ENCODE measurements around the gene IER5.
"Not testable (repeated sequence)": the region's sequence is repeated elsewhere in the genome, so short reads cannot be mapped to it uniquely, and the experiment has no call there.

The IER5 gene

DNA sequence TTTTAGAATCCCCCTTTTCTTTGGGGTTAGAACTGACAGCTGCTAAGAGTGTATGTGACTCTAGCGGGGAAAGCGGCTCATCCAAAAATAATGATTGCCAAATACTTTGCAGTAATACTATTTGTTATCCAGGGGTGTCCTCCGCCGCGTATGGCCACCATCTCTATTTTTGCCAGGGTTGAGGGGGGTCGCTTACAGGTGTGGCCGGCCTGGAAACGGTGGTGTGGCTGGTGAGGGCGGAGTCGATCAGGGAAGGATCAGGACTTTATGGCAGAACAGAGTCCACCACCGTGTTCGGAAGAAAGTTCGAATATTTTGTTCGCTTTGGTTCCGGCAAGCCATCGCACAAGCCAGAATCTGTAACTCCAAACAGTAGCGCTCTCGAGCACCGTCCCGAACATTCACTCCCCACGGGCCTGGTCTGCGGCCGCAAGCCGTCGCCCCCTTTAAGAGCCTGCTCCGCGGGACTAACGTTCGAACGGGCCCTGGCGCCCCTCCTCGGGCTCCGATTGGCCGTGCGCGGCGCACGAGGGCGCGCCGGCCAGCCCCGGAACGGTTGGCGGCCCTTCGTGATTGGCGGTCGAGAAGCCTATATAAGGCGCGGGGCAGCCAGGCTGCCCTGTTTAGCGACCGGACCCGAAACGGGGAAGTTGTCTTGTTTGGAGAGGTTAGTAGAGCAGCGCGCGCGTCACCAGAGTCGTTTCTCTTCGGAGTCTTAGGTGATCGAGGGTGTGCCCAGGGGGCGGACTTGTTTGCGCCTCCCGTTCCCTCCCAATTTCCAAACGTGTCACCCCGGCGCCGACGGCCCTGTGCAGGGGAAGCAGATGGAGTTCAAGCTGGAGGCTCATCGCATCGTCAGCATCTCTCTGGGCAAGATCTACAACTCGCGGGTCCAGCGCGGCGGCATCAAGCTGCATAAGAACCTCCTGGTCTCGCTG, at the start of gene IER5:
Gene IER5 (plus strand): TSS at position 622 of the 938 bp plus-strand sequence. CDS start 203 bp downstream, at position 825.
- H3K36me3 Mint-ChIP-seq (ENCODE audit: low read depth) = peaks cover 41% of the 10 kb centered on the region
- no peaks in the 10 kb centered on the region for H3K9me3 Mint-ChIP-seq
- peak; percentile 97 for DNase-seq
- no peaks in the 10 kb centered on the region for H3K27me3 Mint-ChIP-seq
- peak within 1 kb of the TSS; percentile 99 for H3K27ac Mint-ChIP-seq
- H3K4me3 Mint-ChIP-seq = peak within 1 kb of the TSS; percentile 99
- peaks cover 49% of the 10 kb centered on the region for H3K4me1 Mint-ChIP-seq (ENCODE audit: low read depth)

DNA sequence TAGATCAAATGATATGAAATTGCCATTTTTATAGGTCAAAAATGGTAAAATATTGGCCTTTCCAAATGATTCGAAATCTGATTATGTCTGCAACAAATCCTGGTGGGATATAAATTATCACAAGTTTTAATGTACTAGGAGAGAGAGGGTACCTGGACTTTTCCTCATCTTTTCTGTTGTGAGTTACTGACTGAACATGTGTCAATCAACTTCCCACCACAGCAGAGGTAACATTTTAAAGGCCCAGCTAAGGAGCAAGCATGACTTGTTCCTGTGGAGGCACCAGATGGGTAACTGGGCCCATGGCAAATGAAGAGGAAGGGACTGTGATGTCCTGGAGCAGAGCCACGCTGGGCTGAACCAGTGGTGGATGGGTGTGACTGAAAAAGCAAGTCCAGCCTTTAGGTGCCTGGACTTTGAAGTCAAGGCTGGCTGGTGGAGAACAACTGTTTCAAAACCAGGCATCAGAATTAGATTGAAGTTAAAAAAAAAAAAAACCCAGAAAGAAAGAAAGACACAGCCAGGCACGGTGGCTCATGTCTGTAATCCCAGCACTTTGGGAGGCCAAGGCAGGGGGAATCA, 48.1 kb upstream of the IER5 start:
- Mint-ChIP-seq H3K4me1 (ENCODE audit: low read depth) (peaks cover 80% of the 10 kb centered on the region), H3K4me3 (no peak overlapping the region), H3K36me3 (ENCODE audit: low read depth) (peaks cover 36% of the 10 kb centered on the region), H3K9me3 (no peaks in the 10 kb centered on the region), H3K27me3 (no peaks in the 10 kb centered on the region), H3K27ac (peak overlapping the region; percentile 50)
- DNase-seq = no peak

DNA sequence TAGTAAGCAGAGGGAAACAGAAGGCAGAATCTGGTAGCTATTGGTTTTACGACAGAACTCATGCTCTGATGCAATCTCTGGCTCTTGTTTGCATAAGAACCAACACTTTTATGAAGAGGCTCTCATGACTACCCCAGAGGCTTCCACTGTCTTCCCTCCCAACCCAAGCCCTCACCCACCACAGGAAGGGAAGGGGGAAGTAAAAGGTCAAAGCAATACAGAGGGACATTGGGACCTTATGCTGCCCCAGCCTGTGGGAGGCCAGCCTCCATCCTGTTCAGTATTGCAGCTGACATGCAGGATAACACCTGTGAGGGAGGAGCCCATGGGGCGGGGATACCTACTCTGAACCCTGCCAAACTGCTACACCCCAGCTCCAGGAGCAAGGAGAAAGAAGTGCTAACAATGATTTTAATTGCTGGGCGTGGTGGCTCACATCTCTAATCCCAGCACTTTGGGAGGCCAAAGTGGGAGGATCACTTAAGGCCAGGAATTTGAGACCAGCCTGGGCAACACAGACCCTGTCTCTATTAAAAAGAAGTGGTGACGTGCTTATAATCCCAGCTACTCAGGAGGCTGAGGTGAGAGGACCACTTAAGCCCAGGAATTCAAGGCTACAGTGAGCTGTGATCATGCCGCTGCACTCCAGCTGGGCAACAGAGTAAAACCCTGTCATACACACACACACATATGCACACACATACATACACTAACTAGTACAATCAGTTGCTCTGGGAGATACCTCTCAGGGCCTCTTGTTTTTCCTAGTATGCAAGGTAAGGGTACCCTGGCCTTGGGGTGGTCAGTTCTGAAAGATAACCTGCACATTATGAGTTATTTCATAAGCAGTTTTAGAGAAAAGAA, 45.2 kb upstream of the IER5 start:
- Mint-ChIP-seq H3K4me3 (no peak overlapping the region), H3K9me3 (no peaks in the 10 kb centered on the region), H3K36me3 (ENCODE audit: low read depth) (peaks cover 39% of the 10 kb centered on the region), H3K27ac (peak overlapping the region; percentile 72), H3K4me1 (ENCODE audit: low read depth) (peaks cover 54% of the 10 kb centered on the region), H3K27me3 (no peaks in the 10 kb centered on the region)
- no peak for DNase-seq

DNA sequence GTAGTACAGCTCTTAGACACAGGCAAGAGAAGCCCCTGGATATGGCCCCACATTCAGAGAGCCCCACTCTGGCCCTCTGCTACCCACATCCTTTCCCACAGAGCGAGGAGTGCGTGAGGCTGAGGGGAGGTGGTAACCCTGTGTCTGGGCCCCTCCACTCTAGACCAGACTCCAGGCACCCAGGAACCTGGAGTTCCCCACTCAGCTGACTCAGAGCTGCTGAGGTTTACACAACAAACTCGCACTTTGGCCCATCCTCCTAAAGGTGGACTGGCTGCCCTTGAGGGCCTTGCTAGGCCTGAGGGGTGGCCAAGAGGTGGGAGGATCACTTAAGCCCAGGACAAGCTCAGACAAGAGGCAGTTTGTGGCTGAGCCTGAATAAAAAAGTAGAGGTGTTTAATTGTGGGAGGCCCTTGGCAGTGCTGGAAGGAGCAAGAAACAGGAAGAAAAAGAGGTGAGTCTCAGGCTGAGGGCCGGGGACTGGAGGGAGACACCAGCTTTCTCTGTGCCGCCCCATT, 44.0 kb upstream of the IER5 start:
- no peaks in the 10 kb centered on the region for H3K27me3 Mint-ChIP-seq
- H3K9me3 Mint-ChIP-seq = no peaks in the 10 kb centered on the region
- H3K4me3 Mint-ChIP-seq = peak overlapping the region; percentile 29
- peaks cover 35% of the 10 kb centered on the region for H3K36me3 Mint-ChIP-seq (ENCODE audit: low read depth)
- DNase-seq = peak; percentile 65
- peaks cover 45% of the 10 kb centered on the region for H3K4me1 Mint-ChIP-seq (ENCODE audit: low read depth)
- peak overlapping the region; percentile 88 for H3K27ac Mint-ChIP-seq

GRCh38 chr1:181045946-181046345, 42.6 kb upstream of the IER5 start:
- H3K27ac Mint-ChIP-seq, H3K27me3 Mint-ChIP-seq, DNase-seq, H3K9me3 Mint-ChIP-seq, H3K4me3 Mint-ChIP-seq: not testable (repeated sequence)
- H3K4me1 Mint-ChIP-seq (ENCODE audit: low read depth) = peaks cover 35% of the 10 kb centered on the region
- peaks cover 34% of the 10 kb centered on the region for H3K36me3 Mint-ChIP-seq (ENCODE audit: low read depth)

- no peak overlapping the region for H3K27ac Mint-ChIP-seq
- no peaks in the 10 kb centered on the region for H3K9me3 Mint-ChIP-seq
- H3K36me3 Mint-ChIP-seq (ENCODE audit: low read depth) = peaks cover 48% of the 10 kb centered on the region
- H3K27me3 Mint-ChIP-seq = no peaks in the 10 kb centered on the region
- DNase-seq = no peak
- no peak overlapping the region for H3K4me3 Mint-ChIP-seq
- peaks cover 10% of the 10 kb centered on the region for H3K4me1 Mint-ChIP-seq (ENCODE audit: low read depth)
Observed at GRCh38 chr1:181049378-181049777, 39.1 kb upstream of the IER5 start.

DNA sequence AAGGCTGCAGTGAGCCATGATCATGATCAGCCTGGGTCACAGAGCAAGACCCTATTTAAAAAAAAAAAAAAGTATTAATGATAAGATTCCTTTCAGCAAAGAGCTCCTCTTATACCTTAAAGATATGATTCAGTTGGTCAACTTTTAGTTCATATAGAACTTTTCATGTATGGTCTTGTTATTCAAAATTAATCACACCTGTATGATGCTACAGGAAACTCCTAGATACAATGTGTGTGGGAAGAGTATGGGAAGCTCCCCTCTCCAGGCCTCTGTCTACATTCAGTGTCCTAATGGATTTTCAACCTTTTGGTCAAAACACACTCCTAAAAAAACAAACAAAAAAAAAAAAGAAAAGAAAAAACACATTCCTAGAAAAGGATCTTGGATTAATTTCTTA, 37.6 kb upstream of the IER5 start:
- Mint-ChIP-seq H3K36me3 (ENCODE audit: low read depth) (peaks cover 55% of the 10 kb centered on the region), H3K4me1 (ENCODE audit: low read depth) (peaks cover 1% of the 10 kb centered on the region), H3K27ac (no peak overlapping the region), H3K9me3 (no peaks in the 10 kb centered on the region), H3K27me3 (no peaks in the 10 kb centered on the region), H3K4me3 (no peak overlapping the region)
- DNase-seq = no peak

- no peak overlapping the region for H3K27ac Mint-ChIP-seq
- peaks cover 19% of the 10 kb centered on the region for H3K9me3 Mint-ChIP-seq
- no peaks in the 10 kb centered on the region for H3K27me3 Mint-ChIP-seq
- H3K36me3 Mint-ChIP-seq (ENCODE audit: low read depth) = peaks cover 65% of the 10 kb centered on the region
- peaks cover 4% of the 10 kb centered on the region for H3K4me1 Mint-ChIP-seq (ENCODE audit: low read depth)
- no peak for DNase-seq
- H3K4me3 Mint-ChIP-seq = no peak overlapping the region
Observed at GRCh38 chr1:181056560-181056959, 31.9 kb upstream of the IER5 start.

GRCh38 chr1:181057079-181057478, 31.4 kb upstream of the IER5 start:
- DNase-seq = no peak
- no peak overlapping the region for H3K4me3 Mint-ChIP-seq
- H3K9me3 Mint-ChIP-seq = peaks cover 19% of the 10 kb centered on the region
- no peak overlapping the region for H3K27ac Mint-ChIP-seq
- H3K27me3 Mint-ChIP-seq = no peaks in the 10 kb centered on the region
- H3K36me3 Mint-ChIP-seq (ENCODE audit: low read depth) = peaks cover 60% of the 10 kb centered on the region
- H3K4me1 Mint-ChIP-seq (ENCODE audit: low read depth) = peaks cover 9% of the 10 kb centered on the region

GRCh38 chr1:181059435-181059834, 29.1 kb upstream of the IER5 start:
- H3K4me3 Mint-ChIP-seq = no peak overlapping the region
- H3K9me3 Mint-ChIP-seq = peaks cover 19% of the 10 kb centered on the region
- peaks cover 45% of the 10 kb centered on the region for H3K36me3 Mint-ChIP-seq (ENCODE audit: low read depth)

DNA sequence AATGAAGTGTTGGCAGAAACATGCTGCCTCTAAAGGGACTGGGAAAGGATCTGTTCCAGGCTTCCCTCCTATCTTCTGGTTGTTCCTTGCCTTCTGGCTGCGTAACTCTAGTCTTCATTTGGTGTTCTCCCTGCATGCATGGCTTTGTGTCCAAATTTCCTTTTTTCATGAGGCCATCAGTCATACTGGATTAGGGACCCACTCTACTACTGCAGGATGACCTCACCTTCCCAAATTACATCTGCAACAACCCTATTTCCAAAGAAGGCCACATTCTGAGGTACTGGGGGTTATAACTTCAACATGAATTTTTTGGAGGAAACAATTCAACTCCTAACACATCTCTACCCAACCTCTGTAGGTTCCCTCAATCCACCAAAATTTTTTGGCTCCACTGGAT, 28.4 kb upstream of the IER5 start:
- Mint-ChIP-seq H3K9me3 (peaks cover 19% of the 10 kb centered on the region), H3K4me3 (no peak overlapping the region), H3K27me3 (no peaks in the 10 kb centered on the region), H3K4me1 (ENCODE audit: low read depth) (peaks cover 26% of the 10 kb centered on the region), H3K27ac (no peak overlapping the region), H3K36me3 (ENCODE audit: low read depth) (peaks cover 42% of the 10 kb centered on the region)
- no peak for DNase-seq

More at GRCh38 chr1:181059435-181059834, 29.1 kb upstream of the IER5 start:
- Mint-ChIP-seq H3K27ac (no peak overlapping the region), H3K27me3 (no peaks in the 10 kb centered on the region), H3K4me1 (ENCODE audit: low read depth) (peaks cover 26% of the 10 kb centered on the region)
- DNase-seq = no peak

GRCh38 chr1:181060947-181061346, 27.6 kb upstream of the IER5 start:
- Mint-ChIP-seq H3K9me3 (peaks cover 19% of the 10 kb centered on the region), H3K4me1 (ENCODE audit: low read depth) (peaks cover 26% of the 10 kb centered on the region), H3K36me3 (ENCODE audit: low read depth) (peaks cover 34% of the 10 kb centered on the region)
- H3K27ac Mint-ChIP-seq, DNase-seq, H3K27me3 Mint-ChIP-seq, H3K4me3 Mint-ChIP-seq: not testable (repeated sequence)

GRCh38 chr1:181061487-181061886, 27.0 kb upstream of the IER5 start:
- peak overlapping the region; percentile 86 for H3K27ac Mint-ChIP-seq
- peaks cover 32% of the 10 kb centered on the region for H3K36me3 Mint-ChIP-seq (ENCODE audit: low read depth)
- H3K4me3 Mint-ChIP-seq = no peak overlapping the region
- DNase-seq = no peak
- H3K27me3 Mint-ChIP-seq = no peaks in the 10 kb centered on the region
- H3K4me1 Mint-ChIP-seq (ENCODE audit: low read depth) = peaks cover 26% of the 10 kb centered on the region
- peaks cover 19% of the 10 kb centered on the region for H3K9me3 Mint-ChIP-seq

Measured in activated T-cell treated with anti-CD3 and anti-CD28 coated beads, Interleukin-2, amount 50 U/mL, for 24 hours (primary cell).